ENCODE measurements around the gene CCDC83.

Gene CCDC83

DNA sequence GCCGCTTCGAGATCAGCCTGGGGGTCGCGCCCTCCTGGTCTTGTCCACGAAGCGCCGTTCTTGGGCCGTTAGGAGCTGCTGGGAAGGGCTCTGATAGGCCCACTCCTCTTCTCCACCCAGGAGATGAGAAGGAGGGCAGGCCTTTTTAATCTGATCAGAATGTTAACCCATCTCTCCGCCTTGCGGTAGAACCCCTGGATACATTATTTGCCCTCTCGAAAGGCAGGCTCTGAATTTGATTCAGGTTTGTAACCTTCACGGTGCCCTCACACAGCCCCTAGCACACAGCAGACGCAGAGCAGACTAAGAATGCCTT, at the start of gene CCDC83:
Gene CCDC83 (plus strand): TSS at position 43 of the 316 bp plus-strand sequence. CDS start 9,741 bp downstream, outside the sequence.
- DNase-seq (ENCODE audit: low spot score): no peak

DNA sequence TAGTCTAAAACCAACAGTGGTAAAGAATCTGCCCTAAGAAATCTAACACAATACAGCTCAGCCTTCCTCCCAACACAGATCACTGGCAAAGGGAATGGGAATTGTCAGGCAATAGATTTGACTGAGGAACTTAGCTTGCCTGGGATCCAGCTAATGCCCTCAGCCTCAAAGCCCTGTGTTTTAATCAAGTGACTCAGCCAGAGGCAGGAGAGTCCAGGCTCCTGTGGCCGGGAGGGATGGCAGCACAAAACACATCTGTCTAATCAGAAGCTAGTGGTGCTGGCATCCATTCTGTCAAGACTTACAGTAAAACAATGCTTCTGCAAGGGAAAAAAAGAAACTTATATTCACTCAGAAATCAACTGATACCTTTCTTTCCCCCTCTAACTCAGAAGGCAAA, 49.8 kb upstream of the CCDC83 start:
- DNase-seq (ENCODE audit: low spot score): no peak

DNA sequence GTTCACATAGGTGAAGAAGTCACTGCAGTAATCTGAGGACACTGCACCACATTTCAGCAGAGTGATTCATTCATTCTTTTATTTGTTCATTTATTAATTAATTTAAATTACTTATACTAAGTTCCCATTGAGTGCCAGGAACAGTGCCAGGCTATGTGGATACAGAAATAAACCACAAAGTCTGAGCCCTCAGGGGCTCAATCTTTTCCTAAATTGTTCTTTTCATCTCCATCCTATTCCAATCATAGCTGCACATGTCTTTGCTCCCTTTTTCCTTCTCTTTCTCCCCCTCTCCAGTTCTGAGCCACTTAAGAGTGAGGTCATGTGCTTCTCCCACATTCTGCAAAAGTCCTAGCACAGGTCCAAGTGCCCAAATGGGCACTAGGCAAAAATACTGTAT, 49.2 kb upstream of the CCDC83 start:
- no peak for DNase-seq (ENCODE audit: low spot score)

GRCh38 chr11:85806876-85807275, 48.3 kb upstream of the CCDC83 start:
- DNase-seq (ENCODE audit: low spot score): no peak

- DNase-seq (ENCODE audit: low spot score): no peak
Measured at GRCh38 chr11:85809191-85809590, 46.0 kb upstream of the CCDC83 start.

DNA sequence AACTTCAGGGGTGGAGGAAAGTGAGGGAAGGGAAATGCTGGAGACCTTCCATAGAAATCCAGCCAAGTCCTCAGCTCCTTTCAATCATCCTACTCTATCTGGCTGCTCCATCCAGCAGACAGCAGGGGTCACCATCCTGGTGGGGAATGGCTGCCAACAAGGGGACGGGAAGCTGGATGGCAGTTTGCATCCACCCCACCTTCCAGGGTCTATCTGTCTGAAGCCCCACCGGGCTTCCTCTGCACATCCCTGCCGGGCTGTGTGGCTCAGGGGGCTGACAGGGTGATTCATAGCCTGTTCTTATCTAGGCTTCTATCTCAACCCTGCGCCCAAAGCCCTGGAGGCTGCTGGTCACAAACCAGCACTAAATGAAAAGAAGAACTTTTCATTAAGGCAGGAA, 45.3 kb upstream of the CCDC83 start:
- no peak for DNase-seq (ENCODE audit: low spot score)

DNA sequence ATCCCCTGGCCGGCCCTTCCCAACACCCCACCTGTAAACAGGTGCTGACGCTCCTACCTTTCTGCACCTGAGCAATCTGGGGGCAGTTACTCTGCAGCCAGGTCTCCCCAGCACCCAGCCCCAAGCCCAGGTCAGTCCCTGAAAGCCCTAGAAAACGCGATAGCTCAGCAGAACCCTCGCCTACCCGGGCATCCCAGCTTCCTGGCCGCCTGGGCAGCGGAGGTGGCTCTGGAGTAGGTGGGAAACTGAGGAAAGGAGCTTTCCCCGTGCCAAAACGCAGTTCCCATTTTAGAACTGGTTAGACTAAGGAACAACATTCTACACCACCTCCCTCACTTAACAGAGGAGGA, 44.7 kb upstream of the CCDC83 start:
- no peak for DNase-seq (ENCODE audit: low spot score)

GRCh38 chr11:85810871-85811611, 44.1 kb upstream of the CCDC83 start, which contains the start of gene SYTL2:
SYTL2 (minus strand) TSS chr11:85811141; CDS start chr11:85757725, 53,416 bp downstream.
- peak; percentile 30 for DNase-seq (ENCODE audit: low spot score)

- no peak for DNase-seq (ENCODE audit: low spot score)
Measured at GRCh38 chr11:85811624-85812023, 43.6 kb upstream of the CCDC83 start.

DNA sequence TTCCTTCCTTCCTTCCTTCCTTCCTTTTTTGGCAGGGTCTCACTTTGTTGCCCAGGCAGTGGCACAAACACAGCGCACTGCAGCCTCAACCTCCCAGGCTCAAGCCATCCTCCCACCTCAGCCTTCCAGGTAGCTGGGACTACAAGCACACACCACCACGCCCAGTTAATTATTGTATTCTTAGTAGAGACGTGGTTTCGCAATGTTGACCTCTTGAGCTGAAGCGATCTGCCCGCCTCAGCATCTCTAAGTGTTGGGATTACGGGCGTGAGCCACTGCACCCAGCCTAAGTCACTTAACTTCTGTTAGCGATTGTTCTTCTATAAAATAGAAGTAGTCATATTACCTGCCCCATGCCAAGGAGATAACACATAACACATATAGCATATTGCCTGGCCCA, 41.5 kb upstream of the CCDC83 start:
- DNase-seq (ENCODE audit: low spot score): no peak

- no peak for DNase-seq (ENCODE audit: low spot score)
Measured at GRCh38 chr11:85815186-85815931, 39.8 kb upstream of the CCDC83 start.

- no peak for DNase-seq (ENCODE audit: low spot score)
Measured at GRCh38 chr11:85819441-85819840, 35.7 kb upstream of the CCDC83 start.

DNA sequence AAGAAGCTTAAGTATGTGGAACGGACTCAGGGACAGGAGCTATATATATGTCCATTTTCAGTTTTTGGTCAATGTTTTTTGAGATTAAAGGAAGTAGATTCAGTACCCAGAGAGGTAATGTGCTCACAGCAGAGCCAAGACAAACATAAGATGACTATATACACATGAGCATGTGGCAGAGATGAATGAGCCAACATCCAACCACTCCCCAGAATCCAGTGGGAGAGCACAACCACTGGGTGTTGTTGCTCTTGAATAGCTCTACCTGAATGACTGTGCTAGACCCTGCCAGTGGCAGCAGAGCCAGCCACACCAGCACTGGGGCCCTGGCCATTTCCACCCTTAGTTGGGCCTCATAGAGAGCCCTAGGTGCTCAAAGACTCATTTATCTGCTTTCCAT, 33.5 kb upstream of the CCDC83 start:
- DNase-seq (ENCODE audit: low spot score): no peak

GRCh38 chr11:85822814-85823213, 32.4 kb upstream of the CCDC83 start:
- no peak for DNase-seq (ENCODE audit: low spot score)

- DNase-seq (ENCODE audit: low spot score): no peak
Measured at GRCh38 chr11:85823816-85824215, 31.4 kb upstream of the CCDC83 start.

DNA sequence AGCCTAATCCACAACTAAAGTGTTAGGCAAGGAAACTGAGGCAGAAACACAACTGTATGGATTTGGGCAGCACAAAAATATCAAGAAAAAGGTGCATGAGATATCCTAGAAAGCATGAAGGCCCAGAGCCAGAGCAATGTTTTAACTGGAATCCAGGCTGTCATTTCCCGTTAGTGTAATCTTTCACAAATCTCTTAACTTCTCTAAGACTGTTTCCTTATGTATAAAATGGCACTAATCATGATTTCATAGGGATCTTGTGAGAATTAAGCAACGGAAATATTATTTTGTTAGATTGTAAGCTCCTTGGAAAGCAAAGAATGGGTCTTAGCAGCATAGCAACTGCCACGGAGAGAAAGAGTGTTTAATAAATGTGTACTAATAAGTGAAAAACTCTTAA, 29.6 kb upstream of the CCDC83 start:
- no peak for DNase-seq (ENCODE audit: low spot score)

GRCh38 chr11:85826116-85826855, 28.9 kb upstream of the CCDC83 start:
- DNase-seq (ENCODE audit: low spot score): no peak

DNA sequence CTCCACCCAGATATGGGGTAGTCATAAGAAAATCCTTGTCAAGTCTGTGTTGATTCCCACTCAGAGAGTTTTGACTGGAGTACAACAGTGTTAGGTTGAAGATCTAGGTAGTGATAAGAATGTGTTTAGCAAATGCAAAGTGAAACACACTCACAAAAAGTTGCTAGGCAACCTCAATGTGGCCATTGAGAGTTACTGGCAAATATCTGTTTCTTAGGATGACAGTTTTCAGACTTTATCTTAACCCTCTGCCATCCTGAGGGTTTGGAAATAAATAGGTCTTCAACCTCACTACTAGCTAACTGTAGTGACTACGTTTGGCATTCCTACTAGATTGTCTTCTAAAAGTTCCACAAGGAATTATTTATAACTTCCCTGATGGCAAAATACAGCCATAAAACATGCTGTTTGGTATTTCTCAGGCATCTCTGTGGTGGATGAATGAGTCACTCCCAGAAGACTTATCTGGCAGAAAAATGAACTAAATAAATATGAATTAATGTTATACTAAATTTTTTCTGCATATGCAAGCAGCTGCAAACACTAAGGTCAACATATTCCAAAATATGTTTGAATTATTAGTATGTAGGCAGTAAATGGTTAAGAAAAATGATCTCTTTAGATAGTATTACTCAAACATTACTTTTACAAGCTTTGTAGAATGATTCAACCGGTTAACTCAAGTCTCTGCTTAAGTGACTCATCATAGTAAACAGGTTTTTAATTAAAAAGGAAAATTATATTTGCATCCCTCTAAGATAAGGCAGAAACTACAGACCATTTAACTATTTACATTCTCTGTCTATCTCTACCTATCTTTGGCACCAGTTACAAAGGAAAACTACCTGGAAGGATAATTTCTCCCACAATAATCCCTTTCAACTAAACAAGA, 27.2 kb upstream of the CCDC83 start:
- DNase-seq (ENCODE audit: low spot score): peak; percentile 46

- DNase-seq (ENCODE audit: low spot score): no peak
Measured at GRCh38 chr11:85828640-85828978, 26.6 kb upstream of the CCDC83 start.

- DNase-seq (ENCODE audit: low spot score): no peak
Measured at GRCh38 chr11:85829172-85829571, 26.0 kb upstream of the CCDC83 start.

- DNase-seq (ENCODE audit: low spot score): no peak
Measured at GRCh38 chr11:85831050-85831449, 24.1 kb upstream of the CCDC83 start.

DNA sequence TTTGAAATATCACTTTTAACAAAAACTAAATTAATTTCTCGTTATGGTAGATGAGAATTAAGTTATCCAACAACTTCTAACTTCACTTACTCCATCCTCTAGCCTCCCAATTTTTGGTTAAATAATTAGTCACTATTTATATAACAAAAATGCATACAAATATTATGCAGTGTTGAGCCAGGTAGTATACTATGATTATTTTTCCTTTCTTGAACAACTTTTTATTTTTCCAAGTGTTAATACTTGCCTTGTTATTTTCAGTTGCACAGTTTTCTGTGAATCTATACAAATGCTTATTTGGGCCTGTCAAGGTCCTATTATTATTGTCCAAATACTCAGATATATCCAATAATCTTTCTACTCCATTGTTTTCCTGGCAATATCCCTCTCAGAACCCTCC, 19.9 kb upstream of the CCDC83 start:
- no peak for DNase-seq (ENCODE audit: low spot score)
